Epithelial cell of prostate (primary cell): ENCODE results near the gene CCDC57.
A peak's percentile ranks its signal among the peaks of the same experiment; 100 is the strongest.
"Not testable (repeated sequence)": the region's sequence is repeated elsewhere in the genome, so short reads cannot be mapped to it uniquely, and the experiment has no call there.

Experiments
- DNase-seq: peaks from one replicate; pipeline ENCODE4 v3.0.0-alpha.2; 2011; ENCODE audit warnings: low read depth, low spot score
- H3K27ac ChIP-seq: fragments of 450-650 bp; 2 replicates; pipeline ENCODE4 v1.5.1; 2017; ENCODE audit warnings: mild to moderate bottlenecking

The CCDC57 gene

GRCh38 chr17:82214012-82214628, 1.5 kb upstream of the CCDC57 start:
- DNase-seq, result no peak
- H3K27ac ChIP-seq, result no peak overlapping the region

- peak overlapping the region; percentile 67 for H3K27ac ChIP-seq
- no peak for DNase-seq
These were observed 789 bp upstream of the CCDC57 start for GRCh38 chr17:82213251-82214011.

GRCh38 chr17:82210655-82211054, 2.0 kb downstream of the CCDC57 start:
- DNase-seq, H3K27ac ChIP-seq: not testable (repeated sequence)

- peak; percentile 92 for DNase-seq
- H3K27ac ChIP-seq, result peak overlapping the region; percentile 88
These were observed 6.7 kb downstream of the CCDC57 start for GRCh38 chr17:82205720-82206508.

GRCh38 chr17:82204831-82205719, 7.6 kb downstream of the CCDC57 start:
- H3K27ac ChIP-seq, result peak overlapping the region; percentile 88
- DNase-seq, result peak; percentile 46

GRCh38 chr17:82203920-82204319, 8.7 kb downstream of the CCDC57 start:
- no peak for DNase-seq
- H3K27ac ChIP-seq, result no peak overlapping the region

- no peak overlapping the region for H3K27ac ChIP-seq
- DNase-seq, result no peak
These were observed 9.7 kb downstream of the CCDC57 start for GRCh38 chr17:82202981-82203380.

- no peak overlapping the region for H3K27ac ChIP-seq
- DNase-seq, result no peak
These were observed 11.1 kb downstream of the CCDC57 start for GRCh38 chr17:82201498-82201910.

- no peak for DNase-seq
- H3K27ac ChIP-seq, result no peak overlapping the region
These were observed 11.7 kb downstream of the CCDC57 start for GRCh38 chr17:82200743-82201497.

GRCh38 chr17:82200135-82200534, 12.5 kb downstream of the CCDC57 start:
- DNase-seq, result no peak
- H3K27ac ChIP-seq, result no peak overlapping the region

- no peak overlapping the region for H3K27ac ChIP-seq
- no peak for DNase-seq
These were observed 13.1 kb downstream of the CCDC57 start for GRCh38 chr17:82199496-82199895.

- H3K27ac ChIP-seq, result no peak overlapping the region
- no peak for DNase-seq
These were observed 14.6 kb downstream of the CCDC57 start for GRCh38 chr17:82198092-82198491.

- no peak for DNase-seq
- no peak overlapping the region for H3K27ac ChIP-seq
These were observed 16.7 kb downstream of the CCDC57 start for GRCh38 chr17:82195675-82196672.

GRCh38 chr17:82194765-82195164, 17.9 kb downstream of the CCDC57 start:
- no peak overlapping the region for H3K27ac ChIP-seq
- DNase-seq, result no peak

GRCh38 chr17:82193520-82194220, 19.0 kb downstream of the CCDC57 start:
- H3K27ac ChIP-seq, result no peak overlapping the region
- DNase-seq, result no peak

- not testable (repeated sequence) for H3K27ac ChIP-seq
These were observed 19.6 kb downstream of the CCDC57 start for GRCh38 chr17:82193050-82193449.

More at GRCh38 chr17:82193050-82193449, 19.6 kb downstream of the CCDC57 start:
- not testable (repeated sequence) for DNase-seq
